ENCODE measurements around the gene ZSCAN26.

ZSCAN26 gene

DNA sequence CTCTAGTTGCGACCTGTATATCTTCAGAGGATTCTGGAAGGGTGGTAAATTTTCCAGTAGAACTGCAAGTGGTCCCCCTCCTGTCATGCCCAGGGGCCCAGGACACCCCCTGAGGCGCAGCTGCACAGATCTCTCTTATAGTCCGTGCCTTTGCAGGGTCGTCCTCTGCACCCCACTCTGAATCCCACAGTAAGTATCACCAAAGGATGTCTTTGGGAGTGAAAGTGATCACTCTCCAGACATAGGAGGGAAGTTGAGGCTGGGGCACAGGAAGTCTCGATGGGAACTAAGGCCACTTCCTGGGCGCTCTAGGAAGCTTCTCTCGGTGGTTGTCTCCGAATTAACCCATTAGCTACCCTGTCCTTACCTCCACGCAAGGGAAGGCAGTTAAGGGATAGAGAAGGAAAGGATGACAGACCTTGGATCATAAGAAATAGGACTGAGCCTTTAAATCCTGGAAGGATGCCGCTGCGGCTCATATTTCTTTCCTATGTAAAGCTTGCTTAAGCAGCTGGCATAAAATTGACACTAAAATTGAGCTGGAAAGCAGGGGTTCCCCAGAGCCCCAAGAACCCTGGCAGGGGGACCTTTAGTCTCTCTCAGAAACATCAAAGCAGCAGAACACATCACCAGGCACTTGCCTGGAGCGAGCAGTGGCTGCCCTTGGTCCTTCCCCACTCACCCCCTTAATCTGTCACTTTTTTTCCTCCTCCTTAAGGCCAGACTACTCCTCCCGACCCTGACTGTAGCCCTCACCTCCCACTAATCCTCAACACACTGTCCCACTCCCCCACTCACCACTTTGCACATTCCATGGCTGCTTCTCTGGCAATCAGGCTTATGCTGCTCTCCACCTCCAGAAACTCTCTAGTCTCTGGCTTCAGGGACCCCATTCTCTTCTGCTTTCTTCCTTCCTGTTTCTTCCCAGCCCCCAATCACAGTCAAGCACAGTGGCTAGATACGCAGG is 14.7 kb upstream of the ZSCAN26 start, which contains the start of gene ZKSCAN4:
ZKSCAN4 (minus strand) TSS at position 261 of the 967 bp plus-strand sequence. CDS start 289 bp downstream, outside the sequence.
- no peak within 1 kb of the TSS for H2BK12ac ChIP-seq (ENCODE audit: low read length)
- no peak within 1 kb of the TSS for H2AK5ac ChIP-seq (ENCODE audit: low read length)
- H3K4me3 ChIP-seq (ENCODE audit: low read depth, low read length) = peak within 1 kb of the TSS; percentile 87
- no peak within 1 kb of the TSS for H3K27ac ChIP-seq (ENCODE audit: low read depth, low read length)
- peaks cover 6 to 9% of the 10 kb centered on the region in 2 experiments for H3K4me1 ChIP-seq (ENCODE audit: control insufficient read depth in 1 of 2, insufficient read depth in 2 of 2, low read length in 2 of 2)
- peak within 1 kb of the TSS; percentile 21 for H3K18ac ChIP-seq (ENCODE audit: low read length)
- H2BK5ac ChIP-seq (ENCODE audit: low read depth, low read length, poor library complexity) = no peak within 1 kb of the TSS
- H3K14ac ChIP-seq (ENCODE audit: low read length) = peak within 1 kb of the TSS; percentile 61
- peak within 1 kb of the TSS; percentile 55 for H3K9ac ChIP-seq (ENCODE audit: low read length)
- peak within 1 kb of the TSS; percentile 99 for H4K8ac ChIP-seq (ENCODE audit: low read depth, low read length)
- peak; percentile 67 to 94 for DNase-seq
- H3K23ac ChIP-seq (ENCODE audit: low read length) = no peak within 1 kb of the TSS
- H3K4me2 ChIP-seq (ENCODE audit: low read length) = peak within 1 kb of the TSS; percentile 77
- peak within 1 kb of the TSS; percentile 44 for H3K4ac ChIP-seq (ENCODE audit: low read depth, low read length)
- H2AFZ ChIP-seq (ENCODE audit: insufficient read depth, low read length, poor library complexity) = peak within 1 kb of the TSS; percentile 98
- no peaks in the 10 kb centered on the region for H3K79me2 ChIP-seq (ENCODE audit: control insufficient read depth, insufficient read depth, low read length, poor library complexity)
- H3K9me3 ChIP-seq (ENCODE audit: insufficient read depth, low read depth, low read length) = peaks cover 3% of the 10 kb centered on the region
- WGBS (ENCODE audit: extremely low coverage, insufficient coverage, insufficient read length) = no CpG with 5 or more reads among the region's 14 CpGs
- peak within 1 kb of the TSS; percentile 19 for H2BK120ac ChIP-seq (ENCODE audit: insufficient read depth, low read length, poor library complexity)
- no peaks in the 10 kb centered on the region for H3K79me1 ChIP-seq (ENCODE audit: low read length)
- peaks cover 2 to 8% of the 10 kb centered on the region in 2 experiments for H3K36me3 ChIP-seq (ENCODE audit: control insufficient read depth in 1 of 2, insufficient read depth in 2 of 2, low read length in 2 of 2)
- H4K12ac ChIP-seq (ENCODE audit: low read depth, low read length) = peak within 1 kb of the TSS; percentile 98
- H3K27me3 ChIP-seq (ENCODE audit: insufficient read depth, low read length) = no peaks in the 10 kb centered on the region
- H4K91ac ChIP-seq (ENCODE audit: low read depth, low read length) = peak within 1 kb of the TSS; percentile 66

DNA sequence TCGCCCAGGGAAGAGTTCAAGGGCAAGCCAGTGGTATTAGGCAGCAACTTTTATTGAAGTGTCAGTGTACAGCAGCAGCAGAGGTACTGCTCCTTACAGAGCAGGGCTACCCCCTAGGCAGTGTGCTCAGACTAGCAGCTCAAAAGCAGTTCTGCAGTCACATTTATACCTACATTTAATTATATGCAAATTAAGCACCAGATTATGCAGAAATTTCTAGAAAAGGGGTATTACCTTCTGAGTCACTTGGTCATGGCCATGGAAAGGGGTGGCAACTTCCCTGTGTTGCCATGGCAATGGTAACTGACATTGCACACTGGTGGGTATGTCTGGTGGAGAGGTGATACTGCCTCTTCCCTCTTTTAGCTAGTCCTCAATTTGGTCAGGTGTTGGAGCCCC is 12.8 kb upstream of the ZSCAN26 start:
- no peak overlapping the region for H4K12ac ChIP-seq (ENCODE audit: low read depth, low read length)
- H3K23ac ChIP-seq (ENCODE audit: low read length) = no peak overlapping the region
- H3K9ac ChIP-seq (ENCODE audit: low read length) = no peak overlapping the region
- no peak overlapping the region for H2AFZ ChIP-seq (ENCODE audit: insufficient read depth, low read length, poor library complexity)
- H4K8ac ChIP-seq (ENCODE audit: low read depth, low read length) = no peak overlapping the region
- H3K4ac ChIP-seq (ENCODE audit: low read depth, low read length) = no peak overlapping the region
- no peak for DNase-seq
- no peak overlapping the region for H3K4me3 ChIP-seq (ENCODE audit: low read depth, low read length)
- peaks cover 6 to 9% of the 10 kb centered on the region in 2 experiments for H3K4me1 ChIP-seq (ENCODE audit: control insufficient read depth in 1 of 2, insufficient read depth in 2 of 2, low read length in 2 of 2)
- H3K4me2 ChIP-seq (ENCODE audit: low read length) = no peak overlapping the region
- no peak overlapping the region for H2AK5ac ChIP-seq (ENCODE audit: low read length)
- peaks cover 3% of the 10 kb centered on the region for H3K9me3 ChIP-seq (ENCODE audit: insufficient read depth, low read depth, low read length)
- H3K79me2 ChIP-seq (ENCODE audit: control insufficient read depth, insufficient read depth, low read length, poor library complexity) = no peaks in the 10 kb centered on the region
- H3K27me3 ChIP-seq (ENCODE audit: insufficient read depth, low read length) = no peaks in the 10 kb centered on the region
- no peak overlapping the region for H3K27ac ChIP-seq (ENCODE audit: low read depth, low read length)
- H3K18ac ChIP-seq (ENCODE audit: low read length) = no peak overlapping the region
- no peak overlapping the region for H2BK12ac ChIP-seq (ENCODE audit: low read length)
- H2BK120ac ChIP-seq (ENCODE audit: insufficient read depth, low read length, poor library complexity) = no peak overlapping the region
- WGBS (ENCODE audit: extremely low coverage, insufficient coverage, insufficient read length) = no CpG with 5 or more reads among the region's 1 CpG
- H3K14ac ChIP-seq (ENCODE audit: low read length) = no peak overlapping the region
- no peak overlapping the region for H2BK5ac ChIP-seq (ENCODE audit: low read depth, low read length, poor library complexity)
- no peaks in the 10 kb centered on the region for H3K79me1 ChIP-seq (ENCODE audit: low read length)
- H3K36me3 ChIP-seq (ENCODE audit: control insufficient read depth in 1 of 2, insufficient read depth in 2 of 2, low read length in 2 of 2) = peaks cover 0 to 2% of the 10 kb centered on the region in 2 experiments
- no peak overlapping the region for H4K91ac ChIP-seq (ENCODE audit: low read depth, low read length)

- Histone ChIP-seq H3K27me3 (ENCODE audit: insufficient read depth, low read length) (no peaks in the 10 kb centered on the region), H4K91ac (ENCODE audit: low read depth, low read length) (no peak overlapping the region), H3K23ac (ENCODE audit: low read length) (no peak overlapping the region), H2BK5ac (ENCODE audit: low read depth, low read length, poor library complexity) (no peak overlapping the region), H3K79me1 (ENCODE audit: low read length) (no peaks in the 10 kb centered on the region), H2AK5ac (ENCODE audit: low read length) (no peak overlapping the region), H3K4me2 (ENCODE audit: low read length) (no peak overlapping the region), H3K4me3 (ENCODE audit: low read depth, low read length) (no peak overlapping the region), H3K27ac (ENCODE audit: low read depth, low read length) (no peak overlapping the region), H2BK120ac (ENCODE audit: insufficient read depth, low read length, poor library complexity) (no peak overlapping the region), H4K8ac (ENCODE audit: low read depth, low read length) (no peak overlapping the region), H3K4ac (ENCODE audit: low read depth, low read length) (no peak overlapping the region), H3K18ac (ENCODE audit: low read length) (no peak overlapping the region), H2BK12ac (ENCODE audit: low read length) (no peak overlapping the region), H4K12ac (ENCODE audit: low read depth, low read length) (no peak overlapping the region), H3K36me3 (ENCODE audit: control insufficient read depth in 1 of 2, insufficient read depth in 2 of 2, low read length in 2 of 2) (no peaks in the 10 kb centered on the region), H2AFZ (ENCODE audit: insufficient read depth, low read length, poor library complexity) (no peak overlapping the region), H3K14ac (ENCODE audit: low read length) (no peak overlapping the region), H3K4me1 (ENCODE audit: control insufficient read depth in 1 of 2, insufficient read depth in 2 of 2, low read length in 2 of 2) (peaks cover 4 to 5% of the 10 kb centered on the region in 2 experiments), H3K9me3 (ENCODE audit: insufficient read depth, low read depth, low read length) (peaks cover 3% of the 10 kb centered on the region), H3K9ac (ENCODE audit: low read length) (no peak overlapping the region), H3K79me2 (ENCODE audit: control insufficient read depth, insufficient read depth, low read length, poor library complexity) (no peaks in the 10 kb centered on the region)
- DNase-seq = no peak
- no CpG with 5 or more reads among the region's 1 CpG for WGBS (ENCODE audit: extremely low coverage, insufficient coverage, insufficient read length)
These were observed 9.9 kb upstream of the ZSCAN26 start for GRCh38 chr6:28257042-28257441.

DNA sequence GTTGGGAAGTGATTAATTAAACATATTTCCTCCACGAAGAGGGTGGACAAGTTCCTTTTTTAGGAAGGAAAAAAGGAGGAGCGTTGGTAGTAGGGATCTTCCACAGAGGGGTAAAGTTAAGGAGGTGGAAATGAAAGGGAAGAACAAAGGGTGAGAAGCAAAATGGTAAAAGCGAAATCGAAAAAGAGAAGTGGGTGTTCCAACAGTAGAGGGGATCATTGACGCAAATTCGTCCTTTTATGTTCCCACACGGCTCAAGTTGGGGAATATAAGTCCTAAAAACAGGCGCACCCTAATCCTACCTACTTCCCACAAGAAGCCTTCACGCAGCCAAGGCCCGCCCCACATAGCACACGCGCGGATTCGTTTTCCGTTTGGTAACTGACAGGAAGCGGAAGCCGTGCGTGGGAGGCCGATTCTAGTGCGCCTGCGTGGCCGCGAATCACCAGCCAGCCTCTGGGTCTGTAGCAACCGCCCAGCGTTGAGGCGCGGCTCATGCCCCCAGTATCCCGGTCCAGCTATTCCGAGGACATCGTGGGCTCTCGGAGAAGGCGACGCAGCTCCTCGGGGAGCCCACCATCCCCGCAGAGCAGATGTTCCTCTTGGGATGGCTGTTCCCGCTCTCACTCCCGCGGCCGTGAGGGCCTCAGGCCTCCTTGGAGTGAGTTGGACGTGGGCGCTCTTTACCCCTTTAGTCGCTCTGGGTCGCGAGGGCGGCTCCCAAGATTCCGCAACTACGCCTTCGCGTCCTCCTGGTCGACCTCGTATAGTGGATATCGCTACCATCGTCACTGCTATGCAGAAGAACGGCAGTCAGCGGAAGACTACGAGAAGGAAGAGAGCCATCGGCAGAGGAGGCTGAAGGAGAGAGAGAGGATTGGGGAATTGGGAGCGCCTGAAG is 7.8 kb upstream of the ZSCAN26 start, which contains the start of gene NKAPL:
NKAPL (plus strand) TSS at position 421 of the 901 bp plus-strand sequence; CDS start at position 496, 75 bp downstream.
- H3K9ac ChIP-seq (ENCODE audit: low read length) = no peak within 1 kb of the TSS
- no peak within 1 kb of the TSS for H3K4ac ChIP-seq (ENCODE audit: low read depth, low read length)
- 100% methylated on average over 2 of the region's 58 CpGs for WGBS (ENCODE audit: extremely low coverage, insufficient coverage, insufficient read length)
- no peak within 1 kb of the TSS for H2AK5ac ChIP-seq (ENCODE audit: low read length)
- no peak within 1 kb of the TSS for H2BK5ac ChIP-seq (ENCODE audit: low read depth, low read length, poor library complexity)
- H2AFZ ChIP-seq (ENCODE audit: insufficient read depth, low read length, poor library complexity) = no peak within 1 kb of the TSS
- H4K91ac ChIP-seq (ENCODE audit: low read depth, low read length) = no peak within 1 kb of the TSS
- H3K4me1 ChIP-seq (ENCODE audit: control insufficient read depth in 1 of 2, insufficient read depth in 2 of 2, low read length in 2 of 2) = no peaks in the 10 kb centered on the region
- H3K27me3 ChIP-seq (ENCODE audit: insufficient read depth, low read length) = no peaks in the 10 kb centered on the region
- no peak within 1 kb of the TSS for H4K12ac ChIP-seq (ENCODE audit: low read depth, low read length)
- H3K79me1 ChIP-seq (ENCODE audit: low read length) = no peaks in the 10 kb centered on the region
- H4K8ac ChIP-seq (ENCODE audit: low read depth, low read length) = no peak within 1 kb of the TSS
- H3K18ac ChIP-seq (ENCODE audit: low read length) = no peak within 1 kb of the TSS
- no peak within 1 kb of the TSS for H3K4me2 ChIP-seq (ENCODE audit: low read length)
- no peaks in the 10 kb centered on the region for H3K9me3 ChIP-seq (ENCODE audit: insufficient read depth, low read depth, low read length)
- no peak within 1 kb of the TSS for H2BK120ac ChIP-seq (ENCODE audit: insufficient read depth, low read length, poor library complexity)
- H3K14ac ChIP-seq (ENCODE audit: low read length) = no peak within 1 kb of the TSS
- H3K23ac ChIP-seq (ENCODE audit: low read length) = no peak within 1 kb of the TSS
- H3K36me3 ChIP-seq (ENCODE audit: control insufficient read depth in 1 of 2, insufficient read depth in 2 of 2, low read length in 2 of 2) = no peaks in the 10 kb centered on the region
- H2BK12ac ChIP-seq (ENCODE audit: low read length) = no peak within 1 kb of the TSS
- H3K4me3 ChIP-seq (ENCODE audit: low read depth, low read length) = no peak within 1 kb of the TSS
- H3K27ac ChIP-seq (ENCODE audit: low read depth, low read length) = no peak within 1 kb of the TSS
- no peaks in the 10 kb centered on the region for H3K79me2 ChIP-seq (ENCODE audit: control insufficient read depth, insufficient read depth, low read length, poor library complexity)
- peak in 1 of 2 donors; percentile 27 for DNase-seq

Measured in trophoblast cell (in vitro differentiated cells and primary cell).